Memory B cell (primary cell): ENCODE measurements around the gene TSHZ2.
"Not testable (repeated sequence)": the region's sequence is repeated elsewhere in the genome, so short reads cannot be mapped to it uniquely, and the experiment has no call there.

Experiments
- ATAC-seq: fragments of 150-1000 bp; cut with Tn5 transposase; 2 replicates; pipeline ENCODE4 v1.10.0; 2021; ENCODE audit warnings: low read depth, mild to moderate bottlenecking, moderate library complexity
- DNase-seq, 2 donors: peaks; one replicate each; pipeline ENCODE4 v3.0.0; 2022; ENCODE audit warnings: low spot score in 2 of 2
- H3K27ac Mint-ChIP-seq: one replicate; pipeline ENCODE4 v1.8.0; 2022; ENCODE audit warnings: mild to moderate bottlenecking, moderate library complexity, mixed read lengths
- H3K27me3 Mint-ChIP-seq: one replicate; pipeline ENCODE4 v1.8.0; 2022; ENCODE audit warnings: mixed read lengths
- H3K36me3 Mint-ChIP-seq: one replicate; pipeline ENCODE4 v1.8.0; 2022; ENCODE audit warnings: mild to moderate bottlenecking, mixed read lengths
- H3K4me1 Mint-ChIP-seq: one replicate; pipeline ENCODE4 v1.8.0; 2022; ENCODE audit warnings: mixed read lengths
- H3K4me3 Mint-ChIP-seq: one replicate; pipeline ENCODE4 v1.8.0; 2022; ENCODE audit warnings: mild to moderate bottlenecking, moderate library complexity, mixed read lengths
- H3K9me3 Mint-ChIP-seq: one replicate; pipeline ENCODE4 v1.8.0; 2022; ENCODE audit warnings: mixed read lengths

TSHZ2 gene

DNA sequence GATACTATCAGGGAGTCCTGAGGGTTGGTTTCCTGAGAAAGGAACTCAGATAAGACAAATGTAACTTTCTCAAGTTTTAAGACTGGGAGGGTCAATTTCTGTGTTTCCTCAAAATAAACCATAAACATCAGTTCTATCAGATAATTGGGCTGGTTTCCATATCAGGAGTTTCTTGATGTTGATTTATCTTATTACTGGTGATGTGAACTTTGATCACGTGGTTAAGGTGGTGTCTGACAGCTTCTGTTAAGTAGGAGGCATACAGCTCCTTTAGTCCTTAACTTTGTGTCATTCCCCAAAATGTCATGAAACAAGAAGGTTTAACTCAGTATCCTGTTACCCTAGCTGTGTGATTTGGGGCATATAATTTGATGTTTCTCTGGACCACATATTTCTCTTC is 476.3 kb downstream of the TSHZ2 start:
- Mint-ChIP-seq H3K36me3 (peaks cover 2% of the 10 kb centered on the region), H3K27ac (no peak overlapping the region), H3K9me3 (peaks cover 17% of the 10 kb centered on the region), H3K27me3 (no peaks in the 10 kb centered on the region), H3K4me3 (no peak overlapping the region), H3K4me1 (no peaks in the 10 kb centered on the region)
- DNase-seq, result no peak
- no peak for ATAC-seq

DNA sequence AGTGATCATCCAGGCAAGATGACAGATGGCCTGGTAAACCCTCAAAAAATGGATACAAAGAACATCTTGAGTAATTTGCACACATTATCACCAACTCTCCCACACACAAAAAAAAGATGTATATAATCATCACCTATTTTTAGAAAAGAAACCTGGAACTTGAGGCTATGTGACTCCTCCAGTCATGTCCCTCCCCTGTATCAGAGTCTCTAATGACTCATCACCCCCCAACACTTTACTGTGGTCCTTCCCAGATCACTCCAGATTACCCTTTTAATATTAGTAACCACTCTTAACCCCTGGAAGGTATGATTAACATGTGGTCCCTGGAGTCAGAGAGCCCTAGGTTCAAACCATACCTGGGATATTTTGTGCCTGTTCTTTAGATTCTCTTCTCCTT is 476.7 kb downstream of the TSHZ2 start:
- no peaks in the 10 kb centered on the region for H3K4me1 Mint-ChIP-seq
- H3K36me3 Mint-ChIP-seq, result peaks cover 2% of the 10 kb centered on the region
- H3K9me3 Mint-ChIP-seq, result peaks cover 17% of the 10 kb centered on the region
- no peak overlapping the region for H3K4me3 Mint-ChIP-seq
- H3K27me3 Mint-ChIP-seq, result no peaks in the 10 kb centered on the region
- no peak for ATAC-seq
- no peak overlapping the region for H3K27ac Mint-ChIP-seq
- DNase-seq, result no peak

DNA sequence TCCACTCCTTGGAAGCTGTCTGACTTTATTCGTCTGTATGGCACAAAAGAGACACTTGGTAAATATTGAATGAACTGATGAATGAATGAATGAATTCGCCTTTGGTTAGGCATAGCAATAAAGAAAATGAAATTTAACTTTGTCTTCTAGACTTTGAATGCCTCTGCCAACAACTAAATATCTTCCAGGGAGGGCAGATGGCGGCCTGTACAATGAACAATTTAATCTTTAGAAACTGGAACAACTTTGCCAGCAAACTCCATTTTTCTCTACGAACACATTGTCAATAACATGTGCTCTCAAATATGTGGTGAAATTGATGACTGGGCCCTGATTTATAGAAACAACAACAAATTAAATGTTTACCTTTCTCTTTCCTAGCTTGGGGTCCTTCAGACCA is 480.9 kb downstream of the TSHZ2 start:
- no peak for DNase-seq
- Mint-ChIP-seq H3K9me3 (peaks cover 13% of the 10 kb centered on the region), H3K27ac (no peak overlapping the region), H3K4me3 (no peak overlapping the region), H3K27me3 (no peaks in the 10 kb centered on the region), H3K36me3 (no peaks in the 10 kb centered on the region), H3K4me1 (no peaks in the 10 kb centered on the region)
- no peak for ATAC-seq

DNA sequence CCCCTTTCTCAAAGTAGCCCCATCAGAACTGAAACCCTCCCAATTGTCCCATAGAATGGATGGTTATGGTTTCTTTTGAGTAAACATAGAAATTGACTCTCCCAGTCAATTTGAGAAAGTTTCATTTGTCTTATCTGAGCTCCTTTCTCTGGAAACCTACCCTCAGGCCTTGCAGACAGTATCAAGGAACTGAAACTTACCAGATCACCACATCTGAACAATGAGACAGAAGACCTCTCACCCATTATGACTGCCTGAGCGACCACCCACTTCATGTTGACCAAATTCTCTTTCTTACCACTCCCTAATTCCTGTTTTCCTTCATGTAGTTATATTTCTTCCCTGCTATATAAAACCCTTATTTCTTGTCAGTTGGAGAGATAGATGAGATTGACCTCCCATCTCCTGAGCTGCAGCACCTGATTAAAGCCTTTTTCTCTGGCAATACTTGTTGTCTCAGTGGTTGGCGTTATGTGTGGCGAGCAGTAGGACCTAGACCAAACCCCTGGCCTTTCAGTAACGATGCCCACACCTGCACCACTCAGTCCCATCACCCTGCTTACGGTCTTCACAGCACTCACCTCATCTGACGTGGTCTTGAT is 482.6 kb downstream of the TSHZ2 start:
- ATAC-seq (no peak), DNase-seq (no peak)
- Mint-ChIP-seq H3K9me3 (peaks cover 10% of the 10 kb centered on the region), H3K27ac (no peak overlapping the region), H3K4me3 (no peak overlapping the region), H3K36me3 (no peaks in the 10 kb centered on the region), H3K27me3 (no peaks in the 10 kb centered on the region), H3K4me1 (no peaks in the 10 kb centered on the region)

DNA sequence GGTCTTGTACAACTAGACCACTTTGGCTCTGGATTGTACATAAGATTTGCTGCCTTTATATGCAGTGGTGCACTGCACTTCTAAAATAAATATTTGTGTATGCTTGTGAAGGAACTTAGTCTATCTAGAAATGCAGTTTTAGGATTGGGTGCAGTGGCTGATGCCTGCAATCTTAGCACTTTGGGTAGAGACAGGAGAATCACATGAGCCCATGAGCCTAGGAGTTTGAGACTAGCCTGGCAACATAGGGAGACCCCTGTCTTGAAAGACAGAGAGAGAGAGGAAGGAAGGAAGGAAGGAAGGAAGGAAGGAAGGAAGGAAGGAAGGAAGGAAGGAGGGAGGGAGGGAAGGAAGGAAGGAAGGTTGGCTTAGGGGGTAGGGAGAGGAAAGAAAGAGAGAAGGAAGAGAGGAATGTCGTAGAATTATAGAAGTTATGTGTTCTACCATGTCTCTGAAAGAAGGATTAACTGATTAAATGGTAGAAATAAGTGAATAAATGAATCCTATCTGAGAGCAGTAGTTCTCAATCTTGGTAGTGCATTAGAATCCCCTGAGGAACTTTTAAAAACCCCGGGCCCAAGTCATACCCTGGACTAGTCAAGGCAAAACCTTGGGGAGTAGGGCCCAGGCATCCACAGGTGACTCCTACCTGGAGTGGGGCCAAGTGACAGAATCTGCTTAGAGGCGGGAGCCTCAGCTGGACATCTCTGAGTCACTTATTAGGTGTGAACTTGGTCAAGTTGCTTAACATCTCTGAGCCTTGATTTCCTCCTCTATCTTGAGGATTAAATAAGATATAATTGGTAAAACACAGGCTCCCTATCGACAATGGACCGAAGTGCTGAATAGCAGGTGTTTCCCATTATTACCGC is 491.2 kb downstream of the TSHZ2 start:
- DNase-seq (no peak), ATAC-seq (no peak)
- H3K36me3 Mint-ChIP-seq, result peaks cover 2% of the 10 kb centered on the region
- H3K9me3 Mint-ChIP-seq, result peaks cover 4% of the 10 kb centered on the region
- H3K27ac Mint-ChIP-seq, result no peak overlapping the region
- H3K27me3 Mint-ChIP-seq, result peaks cover 3% of the 10 kb centered on the region
- H3K4me1 Mint-ChIP-seq, result peaks cover 3% of the 10 kb centered on the region
- no peak overlapping the region for H3K4me3 Mint-ChIP-seq

DNA sequence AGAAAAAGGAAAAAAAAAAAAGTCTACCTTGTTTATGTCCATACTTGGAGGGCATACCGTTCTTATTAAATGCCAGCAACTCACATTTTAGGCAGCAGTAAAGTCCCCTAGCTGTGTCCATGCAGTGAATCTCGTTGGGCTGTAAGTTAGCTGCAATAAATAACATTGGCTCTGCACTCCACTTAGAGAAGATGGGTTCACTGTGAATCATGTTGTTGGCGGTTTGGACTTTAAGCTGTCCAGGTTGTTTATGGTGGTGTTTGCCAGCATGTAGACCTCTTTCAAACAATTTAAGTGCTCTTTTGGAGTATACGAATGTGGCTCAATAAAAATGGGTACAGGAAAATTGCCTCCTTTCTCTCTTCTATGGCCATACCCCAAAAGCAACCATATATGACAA is 494.1 kb downstream of the TSHZ2 start:
- H3K4me1 Mint-ChIP-seq, result peaks cover 4% of the 10 kb centered on the region
- H3K27me3 Mint-ChIP-seq, result peaks cover 3% of the 10 kb centered on the region
- no peak for DNase-seq
- ATAC-seq, result no peak
- peaks cover 2% of the 10 kb centered on the region for H3K9me3 Mint-ChIP-seq
- peaks cover 2% of the 10 kb centered on the region for H3K36me3 Mint-ChIP-seq
- no peak overlapping the region for H3K27ac Mint-ChIP-seq
- no peak overlapping the region for H3K4me3 Mint-ChIP-seq

DNA sequence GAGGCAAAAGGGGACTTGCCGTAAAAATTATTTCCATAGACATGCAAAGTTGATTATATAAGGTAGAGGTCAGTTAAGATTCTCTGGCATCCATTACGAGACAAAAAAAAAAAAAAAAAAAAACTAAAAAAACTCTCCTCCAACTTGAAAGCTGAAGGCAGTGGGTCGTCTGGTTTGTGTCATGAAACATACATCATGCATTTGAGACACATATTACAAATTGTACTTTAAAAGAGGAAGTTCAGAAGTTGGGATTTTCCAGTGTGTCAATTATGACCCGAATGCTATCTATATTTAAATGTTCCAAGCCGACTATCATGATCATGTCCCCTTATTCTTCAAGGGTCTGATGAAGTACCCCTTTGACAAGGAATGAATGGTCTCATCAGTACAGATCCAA is 496.4 kb downstream of the TSHZ2 start:
- H3K27me3 Mint-ChIP-seq, result peaks cover 10% of the 10 kb centered on the region
- ATAC-seq (peak; percentile 81), DNase-seq (peak in 1 of 2 donors; percentile 9)
- no peak overlapping the region for H3K4me3 Mint-ChIP-seq
- no peak overlapping the region for H3K27ac Mint-ChIP-seq
- H3K4me1 Mint-ChIP-seq, result peaks cover 4% of the 10 kb centered on the region
- peaks cover 4% of the 10 kb centered on the region for H3K36me3 Mint-ChIP-seq
- no peaks in the 10 kb centered on the region for H3K9me3 Mint-ChIP-seq

- not testable (repeated sequence) for ATAC-seq, H3K27ac Mint-ChIP-seq, H3K4me3 Mint-ChIP-seq, DNase-seq, H3K36me3 Mint-ChIP-seq, H3K4me1 Mint-ChIP-seq, H3K27me3 Mint-ChIP-seq, H3K9me3 Mint-ChIP-seq
These were observed 500.7 kb downstream of the TSHZ2 start for GRCh38 chr20:53472859-53473258.

DNA sequence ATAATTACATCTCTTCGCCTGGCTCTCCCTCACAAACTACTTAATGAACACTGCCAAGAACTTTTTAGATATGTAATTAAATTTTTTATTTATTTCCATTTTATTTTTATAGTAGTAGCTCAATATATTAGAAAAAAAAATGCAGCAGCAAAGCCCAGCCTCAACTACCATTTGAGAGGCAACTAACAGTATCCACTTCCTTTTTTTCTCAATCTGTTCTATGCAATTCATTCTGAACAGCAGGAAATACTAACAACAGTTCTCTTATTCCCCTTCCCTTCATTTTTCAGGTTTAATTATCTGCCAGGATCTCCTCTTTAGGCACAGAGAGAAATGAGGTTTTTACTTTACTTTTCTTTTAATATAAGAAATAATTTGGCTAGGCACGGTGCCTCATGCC is 508.8 kb downstream of the TSHZ2 start:
- no peaks in the 10 kb centered on the region for H3K27me3 Mint-ChIP-seq
- H3K4me3 Mint-ChIP-seq, result no peak overlapping the region
- no peak for ATAC-seq
- no peaks in the 10 kb centered on the region for H3K36me3 Mint-ChIP-seq
- no peak overlapping the region for H3K27ac Mint-ChIP-seq
- DNase-seq, result no peak
- peaks cover 2% of the 10 kb centered on the region for H3K9me3 Mint-ChIP-seq
- H3K4me1 Mint-ChIP-seq, result no peaks in the 10 kb centered on the region

DNA sequence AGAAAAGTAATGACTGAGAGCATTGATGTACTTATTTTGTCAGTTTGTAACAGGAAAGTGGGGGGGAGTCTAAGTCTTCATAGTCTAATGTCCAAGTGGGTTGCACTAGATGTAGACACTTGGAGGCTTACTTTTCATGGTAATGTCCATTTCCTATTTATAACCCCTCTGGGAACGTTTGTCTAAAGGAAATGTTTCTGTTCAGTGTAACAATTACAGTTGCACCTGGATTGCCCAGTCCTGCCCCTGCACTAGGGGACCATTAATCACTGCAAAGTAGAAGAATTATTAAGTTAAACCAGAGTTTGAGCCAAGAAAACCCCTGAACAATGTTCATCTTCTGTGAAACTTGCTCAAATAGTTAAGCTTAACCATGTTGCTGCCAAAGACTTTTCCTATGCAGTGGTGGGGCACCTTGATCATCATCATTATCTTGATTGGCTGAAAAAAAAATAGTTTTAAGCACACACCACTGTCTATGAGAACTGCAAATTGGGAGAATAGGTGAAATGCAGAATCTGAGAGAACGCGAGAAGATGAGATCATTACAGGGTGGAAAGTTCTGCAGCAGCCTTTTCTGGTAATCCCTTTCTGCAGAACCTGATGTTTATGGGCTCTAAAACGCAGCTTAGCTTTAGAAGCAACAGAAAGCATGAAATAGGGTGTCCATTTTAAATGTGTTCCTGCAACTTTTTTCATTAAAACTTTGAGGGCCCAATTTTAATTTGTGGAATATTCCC is 515.5 kb downstream of the TSHZ2 start:
- no peak overlapping the region for H3K4me3 Mint-ChIP-seq
- no peak overlapping the region for H3K27ac Mint-ChIP-seq
- peaks cover 1% of the 10 kb centered on the region for H3K27me3 Mint-ChIP-seq
- H3K4me1 Mint-ChIP-seq, result peaks cover 2% of the 10 kb centered on the region
- H3K9me3 Mint-ChIP-seq, result peaks cover 2% of the 10 kb centered on the region
- no peaks in the 10 kb centered on the region for H3K36me3 Mint-ChIP-seq
- ATAC-seq, result no peak
- DNase-seq, result no peak

DNA sequence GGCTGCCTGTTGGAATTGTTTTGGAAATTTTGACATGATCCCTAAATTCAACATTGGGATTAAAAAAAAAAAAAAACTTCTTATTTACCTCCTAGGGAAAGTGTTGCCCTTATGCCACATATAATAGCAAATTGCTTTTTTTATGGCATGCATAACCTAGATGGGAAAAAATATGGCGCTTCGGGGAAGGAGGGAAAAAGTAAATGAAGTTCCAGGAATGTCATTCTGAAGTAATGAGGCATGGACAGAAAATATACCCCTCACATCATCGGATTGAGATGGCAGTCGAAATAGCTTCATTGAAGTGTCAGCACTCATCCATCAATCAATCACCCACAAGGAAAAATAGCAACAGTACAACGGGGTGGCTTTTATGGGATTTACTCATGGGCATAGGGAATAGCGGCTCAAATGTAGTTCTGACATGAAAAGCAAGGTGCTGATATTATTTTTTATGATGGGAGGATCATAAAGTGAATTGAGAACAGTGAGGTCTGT is 516.7 kb downstream of the TSHZ2 start:
- peaks cover 2% of the 10 kb centered on the region for H3K4me1 Mint-ChIP-seq
- no peak overlapping the region for H3K27ac Mint-ChIP-seq
- ATAC-seq (no peak), DNase-seq (no peak)
- peaks cover 2% of the 10 kb centered on the region for H3K9me3 Mint-ChIP-seq
- peaks cover 1% of the 10 kb centered on the region for H3K27me3 Mint-ChIP-seq
- H3K36me3 Mint-ChIP-seq, result no peaks in the 10 kb centered on the region
- H3K4me3 Mint-ChIP-seq, result no peak overlapping the region

DNA sequence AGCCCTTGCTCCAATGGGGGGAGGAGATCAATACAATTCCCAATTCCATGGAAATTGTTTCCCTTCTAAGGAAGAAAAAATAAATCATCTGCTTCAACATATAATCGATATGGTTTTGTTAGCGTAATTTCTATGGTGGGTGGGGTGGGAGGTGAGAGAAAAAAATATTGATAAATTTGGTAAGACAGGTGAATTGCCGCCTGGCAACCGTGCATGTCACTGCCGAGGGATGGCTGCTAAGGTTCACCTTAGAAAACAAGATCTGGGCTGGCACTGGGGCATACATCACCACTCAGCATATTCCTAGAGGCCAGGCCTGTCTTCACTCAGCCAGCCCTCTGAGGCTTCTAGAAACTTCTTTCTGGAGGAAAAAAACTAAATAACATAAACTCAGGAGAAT is 517.4 kb downstream of the TSHZ2 start:
- ATAC-seq, result no peak
- no peak overlapping the region for H3K27ac Mint-ChIP-seq
- no peak overlapping the region for H3K4me3 Mint-ChIP-seq
- H3K9me3 Mint-ChIP-seq, result no peaks in the 10 kb centered on the region
- peaks cover 2% of the 10 kb centered on the region for H3K4me1 Mint-ChIP-seq
- peaks cover 1% of the 10 kb centered on the region for H3K27me3 Mint-ChIP-seq
- no peaks in the 10 kb centered on the region for H3K36me3 Mint-ChIP-seq
- DNase-seq, result no peak

- Mint-ChIP-seq H3K9me3 (no peaks in the 10 kb centered on the region), H3K36me3 (no peaks in the 10 kb centered on the region), H3K4me3 (no peak overlapping the region), H3K27me3 (peaks cover 1% of the 10 kb centered on the region), H3K4me1 (peaks cover 2% of the 10 kb centered on the region), H3K27ac (no peak overlapping the region)
- ATAC-seq (no peak), DNase-seq (no peak)
These were observed 518.5 kb downstream of the TSHZ2 start for GRCh38 chr20:53490620-53491019.

DNA sequence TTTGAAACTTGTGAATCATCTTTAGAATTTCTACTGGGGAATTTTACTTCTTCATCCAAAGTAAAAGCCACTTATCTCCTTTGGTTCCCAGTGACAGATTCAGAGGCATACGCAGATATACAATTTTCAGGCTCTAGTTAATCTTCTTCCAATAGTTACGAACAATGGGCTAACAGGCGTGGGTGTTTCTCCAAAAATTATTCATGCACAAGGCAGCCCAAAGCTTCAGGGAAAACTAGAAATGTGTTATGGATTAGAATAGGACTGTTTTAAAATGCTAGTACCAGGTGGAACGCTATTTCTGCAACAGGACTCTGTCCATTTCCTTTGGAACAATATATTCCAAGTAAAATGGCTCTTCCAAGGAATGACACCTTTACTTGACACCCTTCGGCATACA is 519.3 kb downstream of the TSHZ2 start:
- DNase-seq (no peak), ATAC-seq (no peak)
- Mint-ChIP-seq H3K4me3 (no peak overlapping the region), H3K36me3 (no peaks in the 10 kb centered on the region), H3K9me3 (no peaks in the 10 kb centered on the region), H3K27ac (no peak overlapping the region), H3K27me3 (peaks cover 3% of the 10 kb centered on the region), H3K4me1 (peaks cover 2% of the 10 kb centered on the region)
